HG02884 (cell line): ENCODE results near the gene EGLN3.

Experiments
- ATAC-seq: cut with Tn5 transposase; IDR thresholded peaks from one replicate; pipeline ENCODE4 v1.9.1; 2021; ENCODE audit warnings: mild to moderate bottlenecking, moderate library complexity; ENCODE audit not compliant: unreplicated experiment

The EGLN3 gene

GRCh38 chr14:33915682-33916081 is 35.2 kb downstream of the EGLN3 start:
- no peak for ATAC-seq

- ATAC-seq: no peak
Measured at GRCh38 chr14:33914676-33915516, 36.0 kb downstream of the EGLN3 start.

DNA sequence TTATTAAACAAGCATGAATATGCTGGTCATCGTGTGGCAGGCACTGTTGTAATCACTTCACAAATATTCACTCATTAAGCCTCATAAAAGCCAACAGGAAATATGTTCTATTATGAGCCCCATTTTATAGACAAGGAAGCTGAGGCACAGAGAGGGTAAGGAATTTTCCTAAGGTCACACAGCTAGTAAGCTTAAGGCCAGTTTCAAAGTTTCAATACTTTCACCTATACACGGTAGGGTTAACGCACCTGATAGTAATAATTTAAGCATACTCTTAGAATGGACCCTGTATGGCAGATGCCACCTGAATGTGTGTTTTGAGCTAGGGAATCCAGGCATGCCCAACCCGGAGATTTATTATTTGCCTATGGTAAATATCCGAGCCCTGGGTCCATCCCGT is 39.8 kb downstream of the EGLN3 start:
- ATAC-seq: no peak

DNA sequence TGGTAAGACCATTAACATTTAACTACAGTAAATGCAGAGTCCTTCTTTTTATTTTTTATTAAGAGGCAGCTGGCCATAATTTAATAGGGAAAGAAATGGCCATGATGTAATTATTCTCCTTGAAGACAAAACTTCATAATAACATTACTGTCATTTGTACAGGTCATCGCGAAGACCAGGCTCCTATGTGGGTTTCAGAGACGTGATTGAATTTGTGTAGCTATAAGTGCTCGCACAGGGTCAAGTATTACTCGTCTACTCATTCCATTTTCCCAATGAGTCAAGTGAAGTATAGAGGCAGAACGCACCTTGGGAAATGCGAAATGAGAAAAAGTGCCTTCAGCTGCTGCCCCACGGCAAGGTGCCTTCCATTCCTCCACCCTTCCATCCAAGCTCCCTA is 40.4 kb downstream of the EGLN3 start:
- no peak for ATAC-seq

GRCh38 chr14:33909380-33910084 is 41.3 kb downstream of the EGLN3 start:
- ATAC-seq: no peak

DNA sequence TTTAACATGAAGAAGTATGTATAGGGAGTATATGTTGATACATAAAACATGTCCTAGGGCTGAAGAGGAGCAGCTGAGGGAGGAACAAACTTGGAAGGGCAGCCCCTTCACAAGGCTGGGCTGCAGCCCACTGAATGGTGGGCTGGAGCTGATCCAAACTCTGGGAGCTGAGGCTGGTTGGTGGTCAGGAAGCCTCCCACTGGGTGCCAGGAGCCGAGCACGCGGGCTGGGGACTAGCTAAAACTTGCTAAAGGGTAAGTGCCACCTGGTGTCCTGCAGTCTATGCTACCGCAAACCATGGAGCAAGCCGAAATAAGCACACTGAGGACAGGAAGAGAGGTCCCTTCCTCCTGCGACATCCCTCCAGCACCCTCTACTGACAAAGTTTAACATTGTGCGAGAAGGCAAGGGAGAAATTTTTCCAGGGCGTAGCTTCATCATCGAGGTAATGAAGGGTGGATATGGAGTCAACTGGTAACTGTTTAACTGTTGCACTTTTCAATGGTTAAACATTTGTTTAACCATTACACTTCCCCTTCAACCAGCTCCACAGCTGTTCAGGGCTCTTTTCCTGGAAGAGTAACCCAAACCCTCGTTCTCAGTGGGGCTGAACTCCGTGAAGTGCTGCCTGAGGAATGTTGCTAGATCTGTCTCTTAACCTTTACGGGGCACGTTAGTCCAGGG is 42.2 kb downstream of the EGLN3 start:
- no peak for ATAC-seq

DNA sequence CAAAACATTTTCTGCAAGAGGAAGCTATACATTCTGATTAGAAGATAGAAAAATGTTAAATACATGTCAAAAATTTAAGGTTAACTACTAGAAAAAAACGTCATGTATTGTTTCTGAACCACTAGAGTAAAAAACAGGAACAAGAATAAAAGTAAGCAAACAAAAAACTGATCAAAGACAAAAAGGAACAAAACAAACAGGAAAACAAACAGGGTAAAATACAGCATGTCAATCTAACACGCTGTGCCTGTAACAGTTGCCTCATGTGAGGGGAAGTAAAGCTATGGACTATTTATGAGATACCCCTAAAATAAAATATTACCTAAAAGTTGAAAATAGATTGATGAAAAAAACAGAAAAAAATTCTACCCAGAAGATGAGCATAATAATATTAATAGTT is 43.9 kb downstream of the EGLN3 start:
- no peak for ATAC-seq

DNA sequence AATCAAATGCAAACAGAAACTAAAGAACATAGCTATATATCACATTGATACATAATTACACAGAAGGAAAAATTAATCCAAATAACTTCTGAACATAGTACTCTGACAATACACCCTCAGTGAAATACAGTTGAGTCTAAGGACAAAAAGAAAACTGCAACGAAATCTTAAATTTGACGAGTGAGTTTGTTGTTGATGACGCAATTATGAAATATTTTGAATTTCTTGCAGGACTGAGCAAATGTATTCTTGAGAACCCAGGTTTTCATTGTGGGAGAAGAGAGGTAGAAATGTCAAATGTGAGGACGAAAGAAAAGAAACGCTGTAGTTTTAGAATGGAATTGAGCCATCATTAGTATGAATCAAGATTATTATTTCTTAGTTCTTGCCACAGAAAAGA is 46.3 kb downstream of the EGLN3 start:
- no peak for ATAC-seq

DNA sequence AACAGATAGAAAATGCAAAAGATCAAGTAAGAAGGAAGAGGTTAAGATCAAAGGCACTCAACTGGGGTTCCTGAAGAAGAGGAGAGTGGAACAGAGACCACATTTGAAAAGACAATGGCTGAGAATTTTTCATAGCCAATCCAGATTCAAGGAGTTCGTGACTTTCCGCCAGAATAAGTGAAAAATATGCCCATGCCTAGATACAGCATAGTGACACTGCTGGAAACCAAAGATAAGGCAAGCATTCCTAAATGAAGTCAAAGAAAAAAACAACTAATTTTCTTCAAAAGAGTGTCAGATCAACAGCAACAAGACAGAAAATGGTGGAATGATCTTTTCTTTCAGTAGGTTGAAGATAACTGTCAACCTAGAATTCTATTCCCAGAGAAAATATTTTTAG is 47.5 kb downstream of the EGLN3 start:
- no peak for ATAC-seq

- no peak for ATAC-seq
Measured at GRCh38 chr14:33902363-33902762, 48.5 kb downstream of the EGLN3 start.

DNA sequence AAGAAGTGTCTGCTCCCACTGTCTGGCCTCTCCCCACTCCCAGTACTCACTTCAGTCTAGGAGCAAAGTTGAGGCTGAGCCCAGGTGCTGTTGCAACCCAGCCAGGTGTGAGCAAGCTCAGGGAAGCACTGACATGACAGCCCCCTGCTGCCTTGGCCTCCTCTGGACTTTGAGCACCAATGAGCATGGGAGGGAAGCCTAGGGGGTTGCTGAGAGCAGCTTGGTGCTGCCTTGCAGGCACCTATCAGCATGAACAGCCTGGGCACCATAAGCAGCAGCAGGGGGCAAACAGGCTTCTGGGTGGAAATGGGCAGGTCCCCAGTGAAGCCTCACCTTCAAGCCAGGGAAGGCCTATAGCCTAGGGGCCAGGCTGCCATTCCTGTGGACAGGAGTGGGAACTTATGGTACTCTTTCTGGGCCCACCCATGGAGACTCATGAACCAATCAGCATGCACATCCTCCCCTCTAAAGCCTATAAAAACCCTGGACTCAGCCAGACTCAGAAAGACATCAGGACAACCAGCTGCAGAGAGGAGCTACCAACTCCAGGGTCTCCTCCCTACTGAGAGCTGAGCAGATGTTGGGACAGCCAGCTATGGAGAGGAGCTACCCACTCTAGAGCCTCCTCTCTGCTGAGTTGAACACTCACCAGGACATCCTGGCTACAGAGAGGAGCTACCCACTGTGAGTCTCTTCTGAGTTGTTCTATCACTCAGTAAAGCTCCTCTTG is 49.3 kb downstream of the EGLN3 start:
- no peak for ATAC-seq

DNA sequence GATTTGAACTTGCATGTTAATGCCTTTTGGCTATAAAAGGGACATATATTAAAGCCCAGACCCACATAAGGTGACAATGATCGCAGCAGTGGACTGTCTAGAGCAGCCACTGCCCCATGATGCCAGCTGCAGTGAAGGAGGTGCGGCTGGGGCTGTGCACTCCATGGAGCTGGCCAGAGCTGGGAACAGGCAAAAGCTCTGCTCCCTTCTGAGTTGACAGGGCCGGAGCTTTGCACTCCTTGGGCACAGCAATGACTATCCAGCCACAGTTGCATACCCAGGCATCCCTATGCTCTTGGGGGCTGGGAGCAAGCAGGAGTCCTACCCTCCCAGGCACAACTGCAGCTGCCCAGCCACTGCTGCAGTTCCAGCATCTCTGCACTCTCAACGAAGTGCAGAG is 50.2 kb downstream of the EGLN3 start:
- ATAC-seq: no peak

DNA sequence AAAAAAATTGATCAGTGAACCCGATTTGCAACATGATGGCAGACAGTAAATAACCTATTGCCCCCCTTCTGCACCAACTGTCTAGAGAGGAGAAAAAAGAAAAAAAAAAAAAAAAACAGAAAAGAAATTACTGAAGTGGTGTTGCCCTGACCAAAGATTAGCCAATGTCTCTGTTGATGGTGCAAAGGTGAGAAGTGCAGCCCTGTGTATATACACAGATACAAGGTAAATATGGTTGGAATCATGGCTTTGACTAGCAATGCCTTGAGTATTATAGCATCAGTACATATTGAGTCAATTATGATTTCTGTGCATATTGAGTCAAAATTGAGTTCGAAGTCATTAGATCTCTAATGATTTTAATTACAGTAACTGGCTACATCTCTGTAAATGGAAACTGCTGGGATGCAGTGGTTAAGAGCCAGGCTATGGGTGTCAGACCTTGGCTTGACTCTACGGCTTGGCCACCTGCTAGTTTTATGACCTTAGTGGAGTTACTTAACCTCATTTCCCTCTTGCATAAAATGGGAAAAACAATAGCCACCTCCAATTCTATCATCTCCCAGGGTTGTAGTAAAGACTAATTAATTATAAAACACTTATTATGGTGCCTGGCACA is 51.0 kb downstream of the EGLN3 start:
- no peak for ATAC-seq

GRCh38 chr14:33897878-33898535 is 52.9 kb downstream of the EGLN3 start:
- ATAC-seq: no peak

DNA sequence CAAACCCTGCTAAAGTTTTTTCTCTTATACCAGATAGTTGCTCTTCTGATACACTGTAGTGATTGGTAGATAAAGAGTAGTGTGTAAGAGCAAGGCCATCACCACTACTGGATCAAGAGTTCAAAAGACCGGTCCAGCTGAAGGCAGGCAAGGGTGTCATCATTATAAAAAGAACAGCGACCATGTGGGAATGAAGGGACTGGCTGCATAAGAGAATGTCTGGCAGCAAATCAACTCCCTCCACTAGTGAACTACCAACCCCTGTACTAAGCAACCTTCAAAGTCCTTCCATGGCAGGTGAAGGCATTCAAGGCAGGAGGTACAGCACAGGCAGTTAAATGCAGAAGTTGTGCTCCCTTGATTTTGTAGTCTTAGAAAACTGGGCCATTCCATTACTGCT is 53.5 kb downstream of the EGLN3 start:
- no peak for ATAC-seq

DNA sequence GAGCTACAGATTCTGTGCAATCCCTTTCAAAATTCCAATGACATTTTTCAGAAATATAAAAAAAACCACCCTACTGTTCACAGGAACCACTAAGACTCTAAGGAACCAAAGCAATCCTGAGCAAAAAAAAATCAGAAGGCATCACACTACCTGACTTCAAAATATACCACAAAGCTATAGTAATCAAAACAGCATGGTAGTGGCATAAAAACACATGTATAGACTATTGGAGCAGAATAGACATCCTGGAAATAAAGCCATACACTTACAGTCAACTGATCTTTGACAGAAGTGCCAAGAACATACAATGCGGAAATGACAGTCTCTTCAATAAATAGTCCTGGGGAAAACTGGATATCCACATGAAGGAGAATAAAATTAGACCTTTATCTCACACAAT is 56.5 kb downstream of the EGLN3 start:
- no peak for ATAC-seq

GRCh38 chr14:33891700-33892099 is 59.2 kb downstream of the EGLN3 start:
- no peak for ATAC-seq

- ATAC-seq: no peak
Measured at GRCh38 chr14:33884916-33885315, 66.0 kb downstream of the EGLN3 start.

- no peak for ATAC-seq
Measured at GRCh38 chr14:33880330-33880729, 70.5 kb downstream of the EGLN3 start.

DNA sequence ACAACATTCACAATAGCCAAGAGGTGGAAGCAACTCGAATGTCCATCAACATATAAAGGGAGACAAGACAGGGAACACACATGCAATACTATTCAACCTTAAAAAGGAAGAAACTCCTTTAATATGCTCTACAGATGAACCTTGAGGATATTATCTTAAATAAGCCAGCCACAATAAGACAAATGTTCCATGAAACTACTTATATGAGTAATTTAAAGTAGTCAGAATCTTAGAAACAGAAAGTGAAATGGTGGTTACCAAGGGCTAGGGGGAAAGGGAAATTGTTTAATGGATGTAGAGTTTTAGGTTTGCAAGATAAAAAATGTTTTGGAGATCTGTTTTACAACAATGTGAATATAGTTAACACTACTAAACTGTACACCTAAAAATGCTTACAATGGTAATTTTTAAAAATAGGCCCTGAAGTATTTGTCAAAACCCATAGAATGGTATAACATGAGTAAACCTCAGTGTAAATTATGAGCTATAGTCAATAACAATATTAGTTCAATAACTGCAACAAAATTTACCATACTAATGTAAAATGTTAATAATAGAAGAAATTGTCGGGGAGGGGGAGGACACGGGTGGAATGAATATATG is 71.1 kb downstream of the EGLN3 start:
- no peak for ATAC-seq
